Measurements from ENCODE around the gene ALOX15B.
A peak's percentile ranks its signal among the peaks of the same experiment; 100 is the strongest.
"Not testable (repeated sequence)": the region's sequence is repeated elsewhere in the genome, so short reads cannot be mapped to it uniquely, and the experiment has no call there.

The ALOX15B gene

GRCh38 chr17:8063761-8064534 is 25.1 kb downstream of the ALOX15B start:
- DNase-seq, result no peak

GRCh38 chr17:8064561-8065019 is 25.7 kb downstream of the ALOX15B start:
- no peak for DNase-seq

GRCh38 chr17:8066841-8067775 is 28.2 kb downstream of the ALOX15B start:
- no peak for DNase-seq

- no peak for DNase-seq
Observed at GRCh38 chr17:8067806-8068205, 28.9 kb downstream of the ALOX15B start.

GRCh38 chr17:8068736-8069586 is 30.1 kb downstream of the ALOX15B start:
- no peak for DNase-seq

- no peak for DNase-seq
Observed at GRCh38 chr17:8069587-8069860, 30.7 kb downstream of the ALOX15B start.

- no peak for DNase-seq
Observed at GRCh38 chr17:8071496-8071895, 32.6 kb downstream of the ALOX15B start.

- no peak for DNase-seq
Observed at GRCh38 chr17:8072341-8072728, 33.5 kb downstream of the ALOX15B start.

- DNase-seq, result peak; percentile 74
Observed at GRCh38 chr17:8072729-8073461, 34.0 kb downstream of the ALOX15B start.

GRCh38 chr17:8073627-8074484 is 35.0 kb downstream of the ALOX15B start:
- peak; percentile 95 for DNase-seq

- no peak for DNase-seq
Observed at GRCh38 chr17:8074554-8074953, 35.7 kb downstream of the ALOX15B start.

GRCh38 chr17:8075081-8075480 is 36.2 kb downstream of the ALOX15B start:
- no peak for DNase-seq

GRCh38 chr17:8075574-8076342 is 36.9 kb downstream of the ALOX15B start:
- DNase-seq, result no peak

- DNase-seq, result no peak
Observed at GRCh38 chr17:8076502-8077266, 37.8 kb downstream of the ALOX15B start.

- not testable (repeated sequence) for DNase-seq
Observed at GRCh38 chr17:8077939-8078338, 39.1 kb downstream of the ALOX15B start.

GRCh38 chr17:8079291-8080207 is 40.7 kb downstream of the ALOX15B start:
- DNase-seq, result peak; percentile 91

GRCh38 chr17:8080208-8080798 is 41.4 kb downstream of the ALOX15B start:
- no peak for DNase-seq

- DNase-seq, result no peak
Observed at GRCh38 chr17:8080799-8081219, 42.0 kb downstream of the ALOX15B start.
